ENCODE results near the gene STK32B. TPM values are rescaled to one million over a fixed set of nuclear protein-coding genes. Genes with fewer than 3 reads are reported as not detected.

Gene STK32B
- total and polyA plus RNA-seq, 2 experiments from 2014 or later = 0.71 to 2.3 TPM

- TF ChIP-seq, protein P1, sequence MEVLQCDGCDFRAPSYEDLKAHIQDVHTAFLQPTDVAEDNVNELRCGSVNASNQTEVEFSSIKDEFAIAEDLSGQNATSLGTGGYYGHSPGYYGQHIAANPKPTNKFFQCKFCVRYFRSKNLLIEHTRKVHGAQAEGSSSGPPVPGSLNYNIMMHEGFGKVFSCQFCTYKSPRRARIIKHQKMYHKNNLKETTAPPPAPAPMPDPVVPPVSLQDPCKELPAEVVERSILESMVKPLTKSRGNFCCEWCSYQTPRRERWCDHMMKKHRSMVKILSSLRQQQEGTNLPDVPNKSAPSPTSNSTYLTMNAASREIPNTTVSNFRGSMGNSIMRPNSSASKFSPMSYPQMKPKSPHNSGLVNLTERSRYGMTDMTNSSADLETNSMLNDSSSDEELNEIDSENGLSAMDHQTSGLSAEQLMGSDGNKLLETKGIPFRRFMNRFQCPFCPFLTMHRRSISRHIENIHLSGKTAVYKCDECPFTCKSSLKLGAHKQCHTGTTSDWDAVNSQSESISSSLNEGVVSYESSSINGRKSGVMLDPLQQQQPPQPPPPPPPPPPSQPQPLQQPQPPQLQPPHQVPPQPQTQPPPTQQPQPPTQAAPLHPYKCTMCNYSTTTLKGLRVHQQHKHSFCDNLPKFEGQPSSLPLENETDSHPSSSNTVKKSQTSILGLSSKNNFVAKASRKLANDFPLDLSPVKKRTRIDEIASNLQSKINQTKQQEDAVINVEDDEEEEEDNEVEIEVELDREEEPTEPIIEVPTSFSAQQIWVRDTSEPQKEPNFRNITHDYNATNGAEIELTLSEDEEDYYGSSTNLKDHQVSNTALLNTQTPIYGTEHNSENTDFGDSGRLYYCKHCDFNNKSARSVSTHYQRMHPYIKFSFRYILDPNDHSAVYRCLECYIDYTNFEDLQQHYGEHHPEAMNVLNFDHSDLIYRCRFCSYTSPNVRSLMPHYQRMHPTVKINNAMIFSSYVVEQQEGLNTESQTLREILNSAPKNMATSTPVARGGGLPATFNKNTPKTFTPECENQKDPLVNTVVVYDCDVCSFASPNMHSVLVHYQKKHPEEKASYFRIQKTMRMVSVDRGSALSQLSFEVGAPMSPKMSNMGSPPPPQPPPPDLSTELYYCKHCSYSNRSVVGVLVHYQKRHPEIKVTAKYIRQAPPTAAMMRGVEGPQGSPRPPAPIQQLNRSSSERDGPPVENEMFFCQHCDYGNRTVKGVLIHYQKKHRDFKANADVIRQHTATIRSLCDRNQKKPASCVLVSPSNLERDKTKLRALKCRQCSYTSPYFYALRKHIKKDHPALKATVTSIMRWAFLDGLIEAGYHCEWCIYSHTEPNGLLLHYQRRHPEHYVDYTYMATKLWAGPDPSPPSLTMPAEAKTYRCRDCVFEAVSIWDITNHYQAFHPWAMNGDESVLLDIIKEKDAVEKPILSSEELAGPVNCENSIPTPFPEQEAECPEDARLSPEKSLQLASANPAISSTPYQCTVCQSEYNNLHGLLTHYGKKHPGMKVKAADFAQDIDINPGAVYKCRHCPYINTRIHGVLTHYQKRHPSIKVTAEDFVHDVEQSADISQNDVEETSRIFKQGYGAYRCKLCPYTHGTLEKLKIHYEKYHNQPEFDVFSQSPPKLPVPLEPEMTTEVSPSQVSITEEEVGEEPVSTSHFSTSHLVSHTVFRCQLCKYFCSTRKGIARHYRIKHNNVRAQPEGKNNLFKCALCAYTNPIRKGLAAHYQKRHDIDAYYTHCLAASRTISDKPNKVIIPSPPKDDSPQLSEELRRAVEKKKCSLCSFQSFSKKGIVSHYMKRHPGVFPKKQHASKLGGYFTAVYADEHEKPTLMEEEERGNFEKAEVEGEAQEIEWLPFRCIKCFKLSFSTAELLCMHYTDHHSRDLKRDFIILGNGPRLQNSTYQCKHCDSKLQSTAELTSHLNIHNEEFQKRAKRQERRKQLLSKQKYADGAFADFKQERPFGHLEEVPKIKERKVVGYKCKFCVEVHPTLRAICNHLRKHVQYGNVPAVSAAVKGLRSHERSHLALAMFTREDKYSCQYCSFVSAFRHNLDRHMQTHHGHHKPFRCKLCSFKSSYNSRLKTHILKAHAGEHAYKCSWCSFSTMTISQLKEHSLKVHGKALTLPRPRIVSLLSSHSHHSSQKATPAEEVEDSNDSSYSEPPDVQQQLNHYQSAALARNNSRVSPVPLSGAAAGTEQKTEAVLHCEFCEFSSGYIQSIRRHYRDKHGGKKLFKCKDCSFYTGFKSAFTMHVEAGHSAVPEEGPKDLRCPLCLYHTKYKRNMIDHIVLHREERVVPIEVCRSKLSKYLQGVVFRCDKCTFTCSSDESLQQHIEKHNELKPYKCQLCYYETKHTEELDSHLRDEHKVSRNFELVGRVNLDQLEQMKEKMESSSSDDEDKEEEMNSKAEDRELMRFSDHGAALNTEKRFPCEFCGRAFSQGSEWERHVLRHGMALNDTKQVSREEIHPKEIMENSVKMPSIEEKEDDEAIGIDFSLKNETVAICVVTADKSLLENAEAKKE (CRISPR knock-in tag; IDR thresholded peaks at IDR 0.05) = no peak
- TF ChIP-seq STAT1 (IDR thresholded peaks at IDR 0.05; ENCODE audit: unreplicated experiment) (no peak), ZNF114 (CRISPR knock-in tag; IDR thresholded peaks at IDR 0.05) (no peak), NANOG (IDR thresholded peaks at IDR 0.05; ENCODE audit: borderline replicate concordance) (no peak)
- TF ChIP-seq, protein P2, sequence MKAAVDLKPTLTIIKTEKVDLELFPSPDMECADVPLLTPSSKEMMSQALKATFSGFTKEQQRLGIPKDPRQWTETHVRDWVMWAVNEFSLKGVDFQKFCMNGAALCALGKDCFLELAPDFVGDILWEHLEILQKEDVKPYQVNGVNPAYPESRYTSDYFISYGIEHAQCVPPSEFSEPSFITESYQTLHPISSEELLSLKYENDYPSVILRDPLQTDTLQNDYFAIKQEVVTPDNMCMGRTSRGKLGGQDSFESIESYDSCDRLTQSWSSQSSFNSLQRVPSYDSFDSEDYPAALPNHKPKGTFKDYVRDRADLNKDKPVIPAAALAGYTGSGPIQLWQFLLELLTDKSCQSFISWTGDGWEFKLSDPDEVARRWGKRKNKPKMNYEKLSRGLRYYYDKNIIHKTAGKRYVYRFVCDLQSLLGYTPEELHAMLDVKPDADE (IDR thresholded peaks at IDR 0.05) = no peak
Observed at GRCh38 chr4:5528031-5528436, 476.8 kb downstream of the STK32B start (continued).

GRCh38 chr4:5532100-5532499 is 480.8 kb downstream of the STK32B start:
- Histone ChIP-seq H3K4me1 (ENCODE audit: insufficient read depth) (no peaks in the 10 kb centered on the region), H3F3A (replicated peaks; ENCODE audit: low read depth) (no peaks in the 10 kb centered on the region), H3K9me2 (ENCODE audit: insufficient read depth) (no peaks in the 10 kb centered on the region), H4K20me1 (replicated peaks; ENCODE audit: insufficient read depth) (no peaks in the 10 kb centered on the region; the same call in 1 of the 2 replicates), H3K27me3 (ENCODE audit: insufficient read depth) (no peaks in the 10 kb centered on the region), H3K4me3 (no peak overlapping the region), H2AFZ (no peak overlapping the region), H3K36me3 (ENCODE audit: insufficient read depth) (no peaks in the 10 kb centered on the region), H3K4me2 (no peak overlapping the region), H3K79me2 (replicated peaks; ENCODE audit: insufficient read depth) (no peaks in the 10 kb centered on the region), H3K27ac (ENCODE audit: low read depth) (no peak overlapping the region)
- DNase-seq (ENCODE audit: low spot score) = no peak
- no peak overlapping the region for H3K4me3 Mint-ChIP-seq
- peaks cover 5% of the 10 kb centered on the region; the same call in 2 of the 3 replicates for H3K36me3 Mint-ChIP-seq (ENCODE audit: low read depth)
- H3K4me1 Mint-ChIP-seq = no peaks in the 10 kb centered on the region
- no peak for ATAC-seq
- no peak for TF ChIP-seq POLR2AphosphoS5 (IDR thresholded peaks at IDR 0.05; ENCODE audit: low read depth)
- no peak for TF ChIP-seq EZH2phosphoT487 (IDR thresholded peaks at IDR 0.05; ENCODE audit: unreplicated experiment)
- TF ChIP-seq, protein P2 (IDR thresholded peaks at IDR 0.05) = no peak
- no peak for TF ChIP-seq JUNB (IDR thresholded peaks at IDR 0.05; ENCODE audit: unreplicated experiment)
- TF ChIP-seq CTCF (conservative IDR thresholded peaks at IDR 0.05; ENCODE audit: low read depth in 2 of 2) = no peak
- TF ChIP-seq REST (IDR thresholded peaks at IDR 0.05; ENCODE audit: unreplicated experiment) = no peak
- TF ChIP-seq STAT1 (IDR thresholded peaks at IDR 0.05; ENCODE audit: unreplicated experiment) = no peak
- TF ChIP-seq ZNF114 (CRISPR knock-in tag; IDR thresholded peaks at IDR 0.05) = no peak
- H3K27ac Mint-ChIP-seq = no peak overlapping the region
- no peaks in the 10 kb centered on the region for H3K27me3 Mint-ChIP-seq (ENCODE audit: insufficient read depth, low read depth, poor library complexity)
- peaks cover 11% of the 10 kb centered on the region for H3K9me3 Mint-ChIP-seq
